ENCODE data around the gene TAF15.

TAF15 gene

GRCh38 chr17:35801583-35802224 lies 7.6 kb upstream of the TAF15 start:
- Histone ChIP-seq H4K20me1 (ENCODE audit: insufficient read depth, low read length) (no peaks in the 10 kb centered on the region), H3K9me3 (ENCODE audit: low read length) (no peaks in the 10 kb centered on the region), H3K27me3 (ENCODE audit: insufficient read depth, low read length) (no peaks in the 10 kb centered on the region), H3K4me1 (ENCODE audit: insufficient read depth, low read length, severe bottlenecking) (peaks cover 13% of the 10 kb centered on the region), H3F3A (ENCODE audit: insufficient read depth, low read length) (no peaks in the 10 kb centered on the region), H3K79me2 (ENCODE audit: insufficient read depth, low read length) (no peaks in the 10 kb centered on the region), H2AFZ (ENCODE audit: low read length) (no peak overlapping the region), H3K4me2 (ENCODE audit: low read length) (no peak overlapping the region; the same call in 1 of the 2 replicates), H3K4me3 (ENCODE audit: low read depth, low read length, poor library complexity, severe bottlenecking) (no peak overlapping the region), H3K27ac (ENCODE audit: low read depth, low read length, poor library complexity, severe bottlenecking) (peak overlapping the region; percentile 25), H3K9me2 (ENCODE audit: low read depth, low read length) (no peaks in the 10 kb centered on the region), H3K36me3 (ENCODE audit: insufficient read depth, low read length) (no peaks in the 10 kb centered on the region), H3K9ac (ENCODE audit: low read length) (no peak overlapping the region)
- TF ChIP-seq CTCF (IDR thresholded peaks at IDR 0.05; ENCODE audit: low read length) = no peak
- TF ChIP-seq EZH2 (IDR thresholded peaks at IDR 0.05; ENCODE audit: borderline replicate concordance, low read length) = no peak

- no peak overlapping the region for H3K9ac ChIP-seq (ENCODE audit: low read length)
- H3K27ac ChIP-seq (ENCODE audit: low read depth, low read length, poor library complexity, severe bottlenecking) = no peak overlapping the region
- no peak overlapping the region for H3K4me3 ChIP-seq (ENCODE audit: low read depth, low read length, poor library complexity, severe bottlenecking)
- H3K9me2 ChIP-seq (ENCODE audit: low read depth, low read length) = no peaks in the 10 kb centered on the region
- no peaks in the 10 kb centered on the region for H4K20me1 ChIP-seq (ENCODE audit: insufficient read depth, low read length)
- TF ChIP-seq CTCF (IDR thresholded peaks at IDR 0.05; ENCODE audit: low read length) = peak; percentile 98
- no peak for TF ChIP-seq EZH2 (IDR thresholded peaks at IDR 0.05; ENCODE audit: borderline replicate concordance, low read length)
- peaks cover 2% of the 10 kb centered on the region; the same call in 1 of the 2 replicates for H3K79me2 ChIP-seq (ENCODE audit: insufficient read depth, low read length)
- H3K27me3 ChIP-seq (ENCODE audit: insufficient read depth, low read length) = no peaks in the 10 kb centered on the region
- H2AFZ ChIP-seq (ENCODE audit: low read length) = no peak overlapping the region
- H3K4me1 ChIP-seq (ENCODE audit: insufficient read depth, low read length, severe bottlenecking) = peaks cover 23% of the 10 kb centered on the region
- no peaks in the 10 kb centered on the region for H3F3A ChIP-seq (ENCODE audit: insufficient read depth, low read length)
- H3K4me2 ChIP-seq (ENCODE audit: low read length) = no peak overlapping the region
- H3K36me3 ChIP-seq (ENCODE audit: insufficient read depth, low read length) = no peaks in the 10 kb centered on the region
- H3K9me3 ChIP-seq (ENCODE audit: low read length) = no peaks in the 10 kb centered on the region
Observed at GRCh38 chr17:35804658-35805192, 4.6 kb upstream of the TAF15 start.

- peak overlapping the region; percentile 94 for H3K4me2 ChIP-seq (ENCODE audit: low read length)
- H3K4me1 ChIP-seq (ENCODE audit: insufficient read depth, low read length, severe bottlenecking) = peaks cover 29% of the 10 kb centered on the region
Observed at GRCh38 chr17:35807371-35808144, 1.7 kb upstream of the TAF15 start.

More at GRCh38 chr17:35807371-35808144, 1.7 kb upstream of the TAF15 start:
- Histone ChIP-seq H3K36me3 (ENCODE audit: insufficient read depth, low read length) (peaks cover 21% of the 10 kb centered on the region; the same call in 1 of the 2 replicates), H3K9me2 (ENCODE audit: low read depth, low read length) (no peaks in the 10 kb centered on the region), H3K27me3 (ENCODE audit: insufficient read depth, low read length) (no peaks in the 10 kb centered on the region), H4K20me1 (ENCODE audit: insufficient read depth, low read length) (peaks cover 5% of the 10 kb centered on the region; the same call in 1 of the 2 replicates), H2AFZ (ENCODE audit: low read length) (no peak overlapping the region), H3K27ac (ENCODE audit: low read depth, low read length, poor library complexity, severe bottlenecking) (no peak overlapping the region), H3K4me3 (ENCODE audit: low read depth, low read length, poor library complexity, severe bottlenecking) (no peak overlapping the region), H3K9me3 (ENCODE audit: low read length) (no peaks in the 10 kb centered on the region), H3F3A (ENCODE audit: insufficient read depth, low read length) (no peaks in the 10 kb centered on the region), H3K79me2 (ENCODE audit: insufficient read depth, low read length) (peaks cover 30% of the 10 kb centered on the region), H3K9ac (ENCODE audit: low read length) (peak overlapping the region; percentile 77)
- TF ChIP-seq CTCF (IDR thresholded peaks at IDR 0.05; ENCODE audit: low read length) = no peak
- no peak for TF ChIP-seq EZH2 (IDR thresholded peaks at IDR 0.05; ENCODE audit: borderline replicate concordance, low read length)

Data from OCI-LY1 (cell line).